Type B pancreatic cell (in vitro differentiated cells): ENCODE data around the gene RNF25. TPM values are rescaled to one million over a fixed set of nuclear protein-coding genes. Genes with fewer than 3 reads are reported as not detected.
"Not testable (repeated sequence)": the region's sequence is repeated elsewhere in the genome, so short reads cannot be mapped to it uniquely, and the experiment has no call there.

Experiments used
- DNase-seq: peaks from one replicate; pipeline ENCODE4 v3.0.0; 2021; ENCODE audit warnings: mixed read lengths; ENCODE audit not compliant: unreplicated experiment; ENCODE audit errors: extremely low spot score
- H3K27ac Mint-ChIP-seq: 2 replicates; pipeline ENCODE4 v1.8.0; 2021; ENCODE audit warnings: mild to moderate bottlenecking, mixed read lengths
- H3K27me3 Mint-ChIP-seq: 2 replicates; pipeline ENCODE4 v1.8.0; 2021; ENCODE audit warnings: mixed read lengths
- H3K36me3 Mint-ChIP-seq: 2 replicates; pipeline ENCODE4 v1.8.0; 2021; ENCODE audit warnings: mixed read lengths
- H3K4me1 Mint-ChIP-seq: one replicate; pipeline ENCODE4 v1.8.0; 2021; ENCODE audit warnings: mixed read lengths; ENCODE audit not compliant: unreplicated experiment
- H3K4me3 Mint-ChIP-seq: 2 replicates; pipeline ENCODE4 v1.8.0; 2021; ENCODE audit warnings: mild to moderate bottlenecking, mixed read lengths
- H3K9me3 Mint-ChIP-seq: 2 replicates; pipeline ENCODE4 v1.8.0; 2021; ENCODE audit warnings: mixed read lengths
- CTCF ChIP-seq: fragments of 200-600 bp; sonication (generic); conservative IDR thresholded peaks from 2 replicates; pipeline ENCODE4 v1.5.0; 2021; ENCODE audit warnings: antibody characterized with exemption, mild to moderate bottlenecking
- total RNA-seq: library from RNA; stranded (reverse); gene quantifications from 2 replicates; pipeline ENCODE4 v1.2.1, GENCODE V29; 2021; ENCODE audit warnings: low replicate concordance

Gene RNF25
- total RNA-seq, 1 donor from 2014 or later: 30.5 TPM

- Mint-ChIP-seq H3K4me1 (no peaks in the 10 kb centered on the region), H3K27ac (no peak overlapping the region), H3K4me3 (no peak overlapping the region), H3K36me3 (no peaks in the 10 kb centered on the region), H3K9me3 (no peaks in the 10 kb centered on the region), H3K27me3 (no peaks in the 10 kb centered on the region)
- TF ChIP-seq CTCF: no peak
- DNase-seq: no peak
These were observed 22.8 kb upstream of the RNF25 start for GRCh38 chr2:218694405-218695145.

GRCh38 chr2:218691234-218691633 is 19.4 kb upstream of the RNF25 start:
- peaks cover 5% of the 10 kb centered on the region for H3K36me3 Mint-ChIP-seq
- no peak for DNase-seq
- no peaks in the 10 kb centered on the region for H3K27me3 Mint-ChIP-seq
- H3K27ac Mint-ChIP-seq: no peak overlapping the region
- peaks cover 4% of the 10 kb centered on the region for H3K4me1 Mint-ChIP-seq
- TF ChIP-seq CTCF: no peak
- H3K9me3 Mint-ChIP-seq: no peaks in the 10 kb centered on the region
- H3K4me3 Mint-ChIP-seq: no peak overlapping the region

- not testable (repeated sequence) for H3K27ac Mint-ChIP-seq, H3K4me3 Mint-ChIP-seq, H3K4me1 Mint-ChIP-seq, H3K9me3 Mint-ChIP-seq, H3K27me3 Mint-ChIP-seq, DNase-seq
- peaks cover 16% of the 10 kb centered on the region for H3K36me3 Mint-ChIP-seq
- TF ChIP-seq CTCF: peak; percentile 87
These were observed 15.7 kb upstream of the RNF25 start for GRCh38 chr2:218687400-218688060.

GRCh38 chr2:218680061-218680460 is 8.3 kb upstream of the RNF25 start:
- Mint-ChIP-seq H3K4me3 (no peak overlapping the region), H3K27me3 (no peaks in the 10 kb centered on the region), H3K27ac (no peak overlapping the region), H3K9me3 (no peaks in the 10 kb centered on the region), H3K4me1 (no peaks in the 10 kb centered on the region), H3K36me3 (peaks cover 18% of the 10 kb centered on the region)
- TF ChIP-seq CTCF: no peak
- no peak for DNase-seq

- no peak for DNase-seq
- TF ChIP-seq CTCF: no peak
These were observed 7.3 kb upstream of the RNF25 start for GRCh38 chr2:218679119-218679518.

More at GRCh38 chr2:218679119-218679518, 7.3 kb upstream of the RNF25 start:
- no peak overlapping the region for H3K4me3 Mint-ChIP-seq
- no peak overlapping the region for H3K27ac Mint-ChIP-seq
- no peaks in the 10 kb centered on the region for H3K4me1 Mint-ChIP-seq
- no peaks in the 10 kb centered on the region for H3K27me3 Mint-ChIP-seq
- H3K36me3 Mint-ChIP-seq: peaks cover 11% of the 10 kb centered on the region
- no peaks in the 10 kb centered on the region for H3K9me3 Mint-ChIP-seq
